K562 (cell line): ENCODE results near the gene IL6ST.

Experiments used
- ATF6 ChIP-seq: sonication (generic); formaldehyde crosslinking; IDR thresholded peaks from 2 replicates; pipeline ENCODE4 v1.4.0; 2020; ENCODE audit warnings: mild to moderate bottlenecking, missing genetic modification reagents
- BHLHE40 ChIP-seq: IDR thresholded peaks from 2 replicates; pipeline ENCODE4 v1.6.1; 2011; ENCODE audit warnings: low read length, improper control_type of control experiment
- CTCF ChIP-seq, 3 experiments: IDR thresholded peaks in 2 of 3; conservative IDR thresholded peaks in 1 of 3; 2 replicates each; pipeline ENCODE4 v1.5.1; 2011 to 2012; ENCODE audit warnings: low read length in 3 of 3, mild to moderate bottlenecking in 3 of 3, control low read depth in 2 of 3, improper control_type of control experiment in 1 of 3, inconsistent platforms in 1 of 3, low read depth in 1 of 3, mixed read lengths in 1 of 3, moderate library complexity in 1 of 3; ENCODE audit not compliant: insufficient read depth in 2 of 3
- EZH2 ChIP-seq: IDR thresholded peaks from 2 replicates; pipeline ENCODE4 v1.6.1; 2012; ENCODE audit warnings: low read depth, mild to moderate bottlenecking, inconsistent platforms, low read length, borderline replicate concordance
- HDGF ChIP-seq: fragments of 450-650 bp; IDR thresholded peaks from 2 replicates; pipeline ENCODE4 v1.6.1; 2016
- NONO ChIP-seq, 2 experiments: fragments of 200-400 bp in 1 of 2; fragments of 450-650 bp in 1 of 2; formaldehyde crosslinking in 1 of 2; IDR thresholded peaks; 2 replicates each; pipeline ENCODE4 v1.6.1; 2017; ENCODE audit warnings: low read depth in 2 of 2, mild to moderate bottlenecking in 2 of 2, moderate library complexity in 2 of 2, low read length in 1 of 2
- RAD51 ChIP-seq: fragments of 450-650 bp; IDR thresholded peaks from 2 replicates; pipeline ENCODE4 v1.7.1; 2016; ENCODE audit warnings: low read depth, mild to moderate bottlenecking, borderline replicate concordance
- RFX7 ChIP-seq: fragments of 250-450 bp; sonication (Bioruptor Pico); IDR thresholded peaks from 2 replicates; pipeline ENCODE4 v1.5.1; 2021; ENCODE audit warnings: mild to moderate bottlenecking
- SNRNP70 ChIP-seq: fragments of 200-400 bp; formaldehyde crosslinking; optimal IDR thresholded peaks from 2 replicates; pipeline ENCODE3; 2017; ENCODE audit warnings: low read depth, low read length
- SRSF3 ChIP-seq: fragments of 200-400 bp; formaldehyde crosslinking; IDR thresholded peaks from 2 replicates; pipeline ENCODE4 v1.6.1; 2016; ENCODE audit warnings: mild to moderate bottlenecking, low read length, moderate library complexity; ENCODE audit not compliant: insufficient read depth
- TRIM28 ChIP-seq: fragments of 450-650 bp; IDR thresholded peaks from 2 replicates; pipeline ENCODE4 v1.6.1; 2017
- ZNF146 ChIP-seq: IDR thresholded peaks from one replicate; pipeline ENCODE4 v1.6.1; 2018; ENCODE audit warnings: missing compliant biosample characterization; ENCODE audit not compliant: unreplicated experiment

GRCh38 chr5:55919625-55920024 lies 75.1 kb downstream of the IL6ST start:
- TF ChIP-seq TRIM28 (no peak), CTCF (IDR thresholded peaks at IDR 0.05 in 2 of 3, conservative IDR thresholded peaks at IDR 0.05 in 1 of 3; ENCODE audit: insufficient read depth in 2 of 3, low read depth in 1 of 3, low read length in 3 of 3) (no peak), RAD51 (no peak), HDGF (no peak), NONO (IDR thresholded peaks at IDR 0.05; ENCODE audit: low read depth in 2 of 2, low read length in 1 of 2) (no peak), ZNF146 (CRISPR knock-in tag) (no peak), RFX7 (CRISPR knock-in tag) (no peak), BHLHE40 (no peak), ATF6 (no peak), SNRNP70 (no peak), EZH2 (no peak), SRSF3 (no peak)
